Fibroblast of pulmonary artery (primary cell): ENCODE measurements around the gene ENKUR.
"Not testable (repeated sequence)": the region's sequence is repeated elsewhere in the genome, so short reads cannot be mapped to it uniquely, and the experiment has no call there.

ENCODE experiments used
- DNase-seq: peaks from one replicate; pipeline ENCODE4 v3.0.0-alpha.2; 2010; ENCODE audit warnings: low read depth
- H3K4me3 ChIP-seq: replicated peaks from 2 replicates; pipeline ENCODE4 v1.5.1; 2011; ENCODE audit warnings: low read depth, mild to moderate bottlenecking, control low read depth, low read length, moderate library complexity
- CTCF ChIP-seq: IDR thresholded peaks from 2 replicates; pipeline ENCODE4 v1.5.1; 2011; ENCODE audit warnings: mild to moderate bottlenecking, control low read depth, low read length, inconsistent platforms; ENCODE audit errors: missing control alignments

ENKUR gene

GRCh38 chr10:25014579-25014978 is 1.4 kb downstream of the ENKUR start:
- DNase-seq, result no peak
- TF ChIP-seq CTCF, result no peak
- no peak overlapping the region for H3K4me3 ChIP-seq

DNA sequence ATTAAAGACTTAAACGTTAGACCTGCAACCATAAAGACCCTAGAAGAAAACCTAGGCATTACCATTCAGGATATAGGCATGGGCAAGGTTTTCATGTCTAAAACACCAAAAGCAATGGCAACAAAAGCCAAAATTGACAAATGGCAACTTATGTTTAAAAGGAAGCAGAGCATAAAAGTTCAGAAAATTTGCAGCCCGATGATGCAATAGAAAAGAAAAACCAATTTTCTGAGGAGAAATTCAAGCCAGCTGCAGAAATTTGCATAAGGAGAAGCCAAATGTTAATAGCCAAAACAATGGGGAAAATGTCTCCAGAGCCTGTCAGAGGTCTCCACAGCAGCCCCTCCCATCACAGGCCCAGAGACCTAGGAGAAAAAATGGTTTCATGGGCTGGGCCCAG is 4.4 kb downstream of the ENKUR start:
- not testable (repeated sequence) for DNase-seq, H3K4me3 ChIP-seq

- TF ChIP-seq CTCF, result no peak
- DNase-seq, result no peak
Observed at GRCh38 chr10:24998044-24998443, 17.9 kb downstream of the ENKUR start.

DNA sequence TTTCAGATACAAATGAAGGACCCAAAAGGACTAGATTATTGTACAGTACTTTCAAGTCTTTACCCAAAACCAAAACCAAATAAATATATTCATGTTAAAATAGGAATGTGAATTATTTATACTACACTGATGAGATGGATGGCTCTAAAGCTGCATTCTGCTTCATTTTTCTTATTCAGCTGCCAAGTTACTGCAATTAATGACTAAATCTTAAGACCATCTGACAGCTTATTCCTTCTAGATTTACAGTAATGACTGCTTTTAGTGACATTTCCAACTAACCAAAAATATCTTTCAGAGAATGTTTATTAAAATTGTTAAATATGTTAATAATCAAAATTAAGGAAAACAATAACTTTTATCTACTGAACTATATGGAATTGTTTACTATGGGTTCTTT is 20.9 kb downstream of the ENKUR start:
- H3K4me3 ChIP-seq, result no peak overlapping the region
- no peak for TF ChIP-seq CTCF
- no peak for DNase-seq

More at GRCh38 chr10:24998044-24998443, 17.9 kb downstream of the ENKUR start:
- H3K4me3 ChIP-seq, result no peak overlapping the region

DNA sequence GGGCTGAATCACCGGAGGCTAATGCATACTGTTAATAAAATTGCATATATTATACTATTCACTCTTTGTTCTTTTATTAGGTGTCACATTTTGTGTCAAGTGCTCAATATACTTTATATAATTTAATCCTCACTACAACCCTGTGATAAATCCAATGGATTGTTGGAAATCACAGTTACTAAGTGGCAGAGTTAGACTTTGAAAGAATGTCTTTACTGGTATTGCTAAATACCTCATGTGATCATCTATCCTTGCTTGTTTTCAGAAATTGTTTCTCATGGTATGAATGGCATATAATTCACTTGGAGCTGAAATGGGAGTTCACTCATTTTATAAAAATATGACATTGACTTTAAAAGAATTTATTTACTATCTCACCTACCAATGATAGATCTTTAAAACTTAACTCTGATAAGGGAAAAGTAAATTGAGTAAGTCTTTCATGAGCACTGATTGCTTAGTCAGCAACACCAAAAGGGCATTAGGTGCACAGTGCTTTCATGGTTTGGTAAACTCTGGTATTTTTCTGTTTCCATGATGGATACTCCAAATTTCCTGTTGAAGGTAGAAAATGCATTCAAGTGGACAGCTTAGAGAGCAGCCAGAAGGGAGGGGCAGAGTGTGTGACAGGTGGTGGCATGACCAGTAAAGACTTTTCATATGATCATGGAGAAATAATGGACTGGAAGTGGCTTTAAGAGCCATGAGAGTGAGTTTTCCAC is 22.6 kb downstream of the ENKUR start:
- no peak for TF ChIP-seq CTCF
- DNase-seq, result no peak
- no peak overlapping the region for H3K4me3 ChIP-seq

DNA sequence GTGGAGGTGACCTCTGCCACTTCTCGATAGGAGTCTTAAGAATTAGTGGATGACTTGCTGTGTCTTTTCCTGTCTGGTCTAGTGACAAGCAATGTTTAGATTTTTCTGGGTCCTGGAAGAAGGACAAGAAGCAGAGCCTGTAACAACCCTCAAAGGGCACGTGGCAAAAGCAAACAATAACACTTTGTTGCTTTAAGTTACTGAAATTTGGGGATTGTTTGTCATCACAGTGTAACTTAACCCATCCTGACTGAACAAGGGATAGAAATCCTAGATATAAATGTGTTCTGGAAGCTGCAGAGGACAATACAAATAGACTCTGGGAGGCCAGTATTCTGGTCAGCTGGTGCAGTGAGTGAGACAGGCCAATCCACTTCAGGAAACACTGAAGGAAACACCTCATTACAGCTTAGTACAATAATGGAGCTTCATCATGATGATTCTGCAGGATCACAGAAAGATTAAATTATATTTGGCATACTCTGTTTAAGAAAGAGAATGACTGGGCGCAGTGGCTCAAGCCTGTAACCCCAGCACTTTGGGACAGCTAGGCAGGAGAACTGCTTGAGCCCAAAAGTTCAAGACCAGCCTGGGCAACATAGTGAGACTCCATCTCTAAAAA is 23.3 kb downstream of the ENKUR start:
- H3K4me3 ChIP-seq, result no peak overlapping the region
- no peak for TF ChIP-seq CTCF
- DNase-seq, result no peak

- H3K4me3 ChIP-seq, result no peak overlapping the region
- DNase-seq, result no peak
- no peak for TF ChIP-seq CTCF
Observed at GRCh38 chr10:24991298-24991697, 24.7 kb downstream of the ENKUR start.
